HepG2 (cell line): ENCODE results near the gene NRL. TPM values are rescaled to one million over a fixed set of nuclear protein-coding genes. Genes with fewer than 3 reads are reported as not detected.

Experiments used
- ATF3 ChIP-seq: sonication (generic); formaldehyde crosslinking; IDR thresholded peaks from 2 replicates; pipeline ENCODE4 v1.4.0; 2020; ENCODE audit warnings: missing genetic modification reagents
- HDAC1 ChIP-seq: sonication (generic); formaldehyde crosslinking; IDR thresholded peaks from 2 replicates; pipeline ENCODE4 v1.5.1; 2020; ENCODE audit warnings: mild to moderate bottlenecking, missing genetic modification reagents
- HMGXB4 ChIP-seq, 2 experiments: sonication (generic) in 1 of 2; formaldehyde crosslinking in 1 of 2; IDR thresholded peaks; 2 replicates each; pipeline versions ENCODE4 v1.4.0 to v1.6.1; 2018 to 2020; ENCODE audit warnings: missing genetic modification reagents in 2 of 2, borderline replicate concordance in 1 of 2, low read depth in 1 of 2, mild to moderate bottlenecking in 1 of 2, missing biosample characterization in 1 of 2
- MLX ChIP-seq: IDR thresholded peaks from 2 replicates; pipeline ENCODE4 v1.6.1; 2016
- MLXIP ChIP-seq: sonication (generic); formaldehyde crosslinking; IDR thresholded peaks from 2 replicates; pipeline ENCODE4 v1.9.0; 2021; ENCODE audit warnings: missing genetic modification reagents, borderline replicate concordance
- NFKB2 ChIP-seq: sonication (generic); formaldehyde crosslinking; IDR thresholded peaks from 2 replicates; pipeline ENCODE4 v1.4.0; 2020; ENCODE audit warnings: missing genetic modification reagents, borderline replicate concordance
- RFX1 ChIP-seq: fragments of 450-650 bp; IDR thresholded peaks from 2 replicates; pipeline ENCODE4 v1.6.1; 2017
- TEF ChIP-seq: sonication (generic); formaldehyde crosslinking; IDR thresholded peaks from 2 replicates; pipeline ENCODE4 v1.5.0; 2020; ENCODE audit warnings: missing genetic modification reagents
- ZBTB40 ChIP-seq, 2 experiments: fragments of 450-650 bp in 1 of 2; sonication (generic) in 1 of 2; formaldehyde crosslinking in 1 of 2; IDR thresholded peaks; 2 replicates each; pipeline versions ENCODE4 v1.6.1 to v1.8.0; 2016 to 2022; ENCODE audit warnings: antibody characterized with exemption in 1 of 2, mild to moderate bottlenecking in 1 of 2, missing genetic modification reagents in 1 of 2
- ZFY ChIP-seq: sonication (generic); formaldehyde crosslinking; IDR thresholded peaks from 2 replicates; pipeline ENCODE4 v1.4.0; 2020; ENCODE audit warnings: missing genetic modification reagents
- ZNF616 ChIP-seq: sonication (generic); formaldehyde crosslinking; IDR thresholded peaks from 2 replicates; pipeline ENCODE4 v1.5.0; 2020; ENCODE audit warnings: low read depth, mild to moderate bottlenecking, missing genetic modification reagents
- polyA plus RNA-seq, 8 experiments: library from polyadenylated mRNA; depleted of rRNA in 3 of 8; stranded (reverse) in 7 of 8; unstranded in 1 of 8; fragments of >200 nt; fragmentation: Illumina TruSeq in 4 of 8; extraction: Trizol in 4 of 8; gene quantifications; 2 replicates each; pipeline versions ENCODE4 v1.2.1 to v1.2.3, GENCODE V29; 2011 to 2016; ENCODE audit warnings: low read depth in 4 of 8, missing spikeins in 1 of 8, mixed read lengths in 1 of 8; ENCODE audit not compliant: insufficient read depth in 1 of 8
- total RNA-seq, 5 experiments: library from RNA; depleted of rRNA; stranded (reverse); fragments of >200 nt; fragmentation: Illumina TruSeq; extraction: Trizol; gene quantifications; 2 replicates each; pipeline ENCODE4 v1.2.3, GENCODE V29; 2016; ENCODE audit warnings: low read depth in 1 of 5

The NRL gene
- total and polyA plus RNA-seq, 2 of the 13 experiments (the other 11 are each of a cell fraction or from before 2014, with no cell fraction given) = 2.5 to 4.7 TPM

GRCh38 chr14:24114532-24115421 is at the start of gene NRL, which contains the start of gene DCAF11 (continued):
- TF ChIP-seq ZBTB40 (IDR thresholded peaks at IDR 0.05) = no peak
- peak; percentile 87 for TF ChIP-seq ZBTB40 (CRISPR knock-in tag; IDR thresholded peaks at IDR 0.05)
- TF ChIP-seq HDAC1 (CRISPR knock-in tag) = no peak
- no peak for TF ChIP-seq RFX1
- TF ChIP-seq MLXIP = no peak
- TF ChIP-seq NFKB2 (CRISPR knock-in tag) = peak; percentile 90
- TF ChIP-seq TEF (CRISPR knock-in tag) = peak; percentile 60; the same call in 1 of the 2 replicates
- peak; percentile 97 for TF ChIP-seq ZNF616
- peak; percentile 54; the same call in 1 of the 2 replicates for TF ChIP-seq MLX
- peak in 1 of 2 experiments; percentile 80; a peak in 3 of 4 replicates for TF ChIP-seq HMGXB4 (CRISPR knock-in tag; IDR thresholded peaks at IDR 0.05; ENCODE audit: borderline replicate concordance in 1 of 2, low read depth in 1 of 2)
- peak; percentile 83 for TF ChIP-seq ATF3 (CRISPR knock-in tag)
- TF ChIP-seq ZFY (CRISPR knock-in tag) = peak; percentile 93
